Skeletal muscle tissue (tissue), 4 donors: Measurements from ENCODE around the gene PES1. TPM values are rescaled to one million over a fixed set of nuclear protein-coding genes. Genes with fewer than 3 reads are reported as not detected.
"Not testable (repeated sequence)": the region's sequence is repeated elsewhere in the genome, so short reads cannot be mapped to it uniquely, and the experiment has no call there.

Experiments
- H3K27ac ChIP-seq: one replicate; pipeline ENCODE4 v1.7.0; 2013; ENCODE audit warnings: mild to moderate bottlenecking, low read depth, low read length, inconsistent platforms
- H3K27me3 ChIP-seq, 3 donors: one replicate each; pipeline ENCODE4 v1.7.0; 2013; ENCODE audit warnings: low read length in 3 of 3; ENCODE audit not compliant: control insufficient read depth in 3 of 3, insufficient read depth in 3 of 3
- H3K36me3 ChIP-seq, 3 donors: one replicate each; pipeline ENCODE4 v1.7.0; 2013; ENCODE audit warnings: low read length in 3 of 3; ENCODE audit not compliant: control insufficient read depth in 3 of 3, insufficient read depth in 3 of 3
- H3K4me1 ChIP-seq, 3 donors: one replicate each; pipeline ENCODE4 v1.7.0; 2013; ENCODE audit warnings: low read length in 3 of 3, mild to moderate bottlenecking in 3 of 3; ENCODE audit not compliant: control insufficient read depth in 3 of 3, insufficient read depth in 3 of 3
- H3K4me3 ChIP-seq, 3 donors: one replicate each; pipeline ENCODE4 v1.7.0; 2013; ENCODE audit warnings: low read length in 3 of 3
- H3K9ac ChIP-seq, 3 donors: one replicate each; pipeline ENCODE4 v1.7.0; 2013; ENCODE audit warnings: low read length in 3 of 3, mild to moderate bottlenecking in 3 of 3, moderate library complexity in 2 of 3, low read depth in 1 of 3
- H3K9me3 ChIP-seq, 3 donors: one replicate each; pipeline ENCODE4 v1.7.0; 2013; ENCODE audit warnings: low read length in 3 of 3; ENCODE audit not compliant: control insufficient read depth in 3 of 3
- total RNA-seq: library from RNA; depleted of rRNA; stranded (reverse); fragments of >200 nt; gene quantifications from one replicate; pipeline ENCODE4 v1.2.3, GENCODE V29; 2014
- donor health status: Osteomylitis.

PES1 gene
- total RNA-seq = 43.3 TPM

- peak within 1 kb of the TSS; percentile 80 to 92 (median 81) for H3K4me3 ChIP-seq
- H3K9ac ChIP-seq = peak within 1 kb of the TSS; percentile 65 to 88 (median 72)
- peaks cover 15 to 19% (median 17%) of the 10 kb centered on the region in 3 donors for H3K4me1 ChIP-seq
- peak within 1 kb of the TSS; percentile 75 for H3K27ac ChIP-seq
- no peaks in the 10 kb centered on the region for H3K27me3 ChIP-seq
- H3K9me3 ChIP-seq = no peaks in the 10 kb centered on the region
- peaks cover 20 to 29% (median 24%) of the 10 kb centered on the region in 3 donors for H3K36me3 ChIP-seq
These were observed at the start of gene PES1 for GRCh38 chr22:30591588-30592359. PES1 (minus strand) TSS chr22:30591910; CDS start chr22:30591833, 77 bp downstream.

- H3K4me1 ChIP-seq = peaks cover 56 to 64% (median 62%) of the 10 kb centered on the region in 3 donors
- H3K9me3 ChIP-seq = no peaks in the 10 kb centered on the region
- H3K4me3 ChIP-seq = peak overlapping the region; percentile 43 to 58 (median 50)
- H3K27ac ChIP-seq = peak overlapping the region; percentile 95
- H3K9ac ChIP-seq = peak overlapping the region; percentile 56 to 91 (median 75)
- no peaks in the 10 kb centered on the region for H3K36me3 ChIP-seq
- no peaks in the 10 kb centered on the region for H3K27me3 ChIP-seq
These were observed 49.2 kb upstream of the PES1 start for GRCh38 chr22:30640839-30641430.

- H3K27me3 ChIP-seq = no peaks in the 10 kb centered on the region
- peak overlapping the region in 2 of 3 donors; percentile 13 to 29 for H3K4me3 ChIP-seq
- H3K4me1 ChIP-seq = peaks cover 59 to 65% (median 65%) of the 10 kb centered on the region in 3 donors
- peak overlapping the region; percentile 95 for H3K27ac ChIP-seq
- peak overlapping the region; percentile 3 to 91 (median 75) for H3K9ac ChIP-seq
- no peaks in the 10 kb centered on the region for H3K9me3 ChIP-seq
- H3K36me3 ChIP-seq = no peaks in the 10 kb centered on the region
These were observed 48.7 kb upstream of the PES1 start for GRCh38 chr22:30640361-30640760.

GRCh38 chr22:30637701-30638114 lies 46.0 kb upstream of the PES1 start:
- Histone ChIP-seq H3K4me3 (peak overlapping the region; percentile 88 to 98 (median 94)), H3K4me1 (peaks cover 53 to 62% (median 58%) of the 10 kb centered on the region in 3 donors)

GRCh38 chr22:30636226-30637077 lies 44.7 kb upstream of the PES1 start:
- H3K4me1 ChIP-seq = peaks cover 45 to 54% (median 48%) of the 10 kb centered on the region in 3 donors
- peak overlapping the region; percentile 92 for H3K27ac ChIP-seq
- peak overlapping the region; percentile 93 to 98 (median 98) for H3K9ac ChIP-seq
- no peaks in the 10 kb centered on the region for H3K27me3 ChIP-seq
- peak overlapping the region; percentile 88 to 98 (median 94) for H3K4me3 ChIP-seq
- no peaks in the 10 kb centered on the region for H3K36me3 ChIP-seq
- no peaks in the 10 kb centered on the region for H3K9me3 ChIP-seq

More at GRCh38 chr22:30637701-30638114, 46.0 kb upstream of the PES1 start:
- H3K27me3 ChIP-seq = no peaks in the 10 kb centered on the region
- H3K27ac ChIP-seq = peak overlapping the region; percentile 92
- no peaks in the 10 kb centered on the region for H3K36me3 ChIP-seq
- H3K9ac ChIP-seq = peak overlapping the region; percentile 60 to 98 (median 93)
- H3K9me3 ChIP-seq = no peaks in the 10 kb centered on the region

GRCh38 chr22:30635273-30636225 lies 43.8 kb upstream of the PES1 start, which contains the start of gene SLC35E4:
SLC35E4 (plus strand) TSS chr22:30635781; CDS start chr22:30636451, 670 bp downstream.
- H3K27ac ChIP-seq = peak within 1 kb of the TSS; percentile 92
- no peaks in the 10 kb centered on the region for H3K9me3 ChIP-seq
- H3K9ac ChIP-seq = peak within 1 kb of the TSS; percentile 93 to 98 (median 98)
- H3K27me3 ChIP-seq = no peaks in the 10 kb centered on the region
- peaks cover 40 to 46% (median 40%) of the 10 kb centered on the region in 3 donors for H3K4me1 ChIP-seq
- peak within 1 kb of the TSS; percentile 88 to 98 (median 94) for H3K4me3 ChIP-seq
- no peaks in the 10 kb centered on the region for H3K36me3 ChIP-seq

GRCh38 chr22:30634471-30635233 lies 42.9 kb upstream of the PES1 start:
- Histone ChIP-seq H3K36me3 (no peaks in the 10 kb centered on the region), H3K27ac (peak overlapping the region; percentile 92), H3K4me1 (peaks cover 33 to 39% (median 34%) of the 10 kb centered on the region in 3 donors), H3K9me3 (no peaks in the 10 kb centered on the region), H3K9ac (peak overlapping the region; percentile 61 to 70 (median 66)), H3K4me3 (peak overlapping the region; percentile 56 to 69 (median 66)), H3K27me3 (no peaks in the 10 kb centered on the region)

- not testable (repeated sequence) for H3K36me3 ChIP-seq, H3K9ac ChIP-seq, H3K27ac ChIP-seq, H3K9me3 ChIP-seq, H3K27me3 ChIP-seq, H3K4me3 ChIP-seq
- H3K4me1 ChIP-seq = peaks cover 16 to 21% (median 20%) of the 10 kb centered on the region in 3 donors
These were observed 39.8 kb upstream of the PES1 start for GRCh38 chr22:30631469-30631868.
